Mucosa of gallbladder (tissue), 1 donor: ENCODE results near the gene UBAP2L. TPM values are rescaled to one million over a fixed set of nuclear protein-coding genes. Genes with fewer than 3 reads are reported as not detected.
"Not testable (repeated sequence)": the region's sequence is repeated elsewhere in the genome, so short reads cannot be mapped to it uniquely, and the experiment has no call there.

Experiments
- DNase-seq: peaks from one replicate; pipeline ENCODE4 v3.0.0-alpha.2; 2020; ENCODE audit warnings: low spot score
- total RNA-seq: library from RNA; stranded (reverse); gene quantifications from one replicate; pipeline ENCODE4 v1.2.1, GENCODE V29; 2021
- donor health status: DM: no; HTN: no; CAD: no.

UBAP2L gene
- total RNA-seq, 1 donor from 2014 or later: 118 TPM

DNA sequence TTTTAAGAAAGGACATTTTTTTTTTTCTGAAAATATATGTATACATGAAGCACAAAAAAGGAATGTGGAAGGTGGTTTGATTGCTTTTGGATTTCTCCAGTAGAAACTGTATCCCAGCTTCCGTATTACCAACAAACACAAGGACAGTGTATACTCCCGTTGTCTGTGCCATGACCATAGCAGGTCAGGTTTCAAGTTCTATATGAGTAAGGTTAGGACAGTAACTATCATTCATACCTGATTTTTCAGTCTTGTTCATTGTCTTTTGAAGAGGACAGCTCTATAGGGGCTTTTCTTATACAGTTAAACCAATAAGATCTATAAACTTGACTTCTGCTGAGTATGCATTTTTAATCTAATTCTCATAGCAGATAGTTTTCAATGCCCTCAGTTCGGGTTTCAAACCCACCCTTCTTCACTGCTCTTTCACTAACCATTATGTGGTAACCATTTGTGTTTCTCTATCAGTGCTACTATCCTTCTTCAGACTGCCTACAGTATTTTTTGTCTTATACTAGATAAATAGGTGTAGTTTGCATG, 19.6 kb downstream of the UBAP2L start:
- DNase-seq: no peak

DNA sequence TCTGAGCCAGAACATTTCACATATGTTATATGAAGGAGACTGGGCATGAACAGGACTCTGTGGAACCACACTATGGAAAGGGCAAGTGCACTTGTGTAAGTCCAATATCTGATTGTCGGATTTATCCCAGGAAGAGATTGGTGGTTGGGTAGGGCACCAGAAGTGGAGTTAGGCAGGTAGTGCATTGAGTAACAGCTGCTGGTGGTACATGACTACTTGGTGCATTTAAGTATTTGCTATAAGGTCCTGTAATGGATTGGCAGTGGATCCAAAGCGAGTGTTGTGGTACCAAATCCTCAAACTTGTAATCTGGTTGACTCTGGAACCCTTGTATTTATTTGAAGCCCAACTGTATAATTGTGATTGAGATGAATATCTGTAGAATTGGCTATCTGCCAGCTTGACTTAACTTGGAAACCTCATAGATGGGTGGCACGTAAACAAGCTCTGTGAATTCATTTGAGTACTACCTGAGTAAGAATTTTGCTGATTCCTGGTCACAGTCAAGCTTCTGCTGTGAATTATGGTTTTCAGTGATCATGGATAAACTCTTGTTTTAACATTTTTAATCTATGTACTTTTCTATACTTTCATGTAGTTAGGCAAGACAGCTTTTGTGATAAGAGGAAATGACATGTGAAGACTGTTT, 21.1 kb downstream of the UBAP2L start:
- DNase-seq: no peak

DNA sequence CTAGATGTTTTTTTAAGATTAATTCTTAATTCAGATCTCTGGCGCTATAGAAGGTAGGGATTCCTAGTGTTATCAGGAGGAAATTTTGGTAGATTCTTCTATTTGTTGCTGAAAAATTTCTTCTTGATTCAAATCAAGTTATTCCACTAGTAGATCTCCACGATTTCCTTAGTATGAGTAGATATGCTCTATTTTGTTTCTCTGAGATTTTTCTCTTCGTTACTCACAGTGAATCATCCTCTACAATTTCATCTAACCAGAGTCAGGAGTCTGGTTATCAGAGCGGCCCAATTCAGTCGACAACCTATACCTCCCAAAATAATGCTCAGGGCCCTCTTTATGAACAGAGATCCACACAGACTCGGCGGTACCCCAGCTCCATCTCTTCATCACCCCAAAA, 32.9 kb downstream of the UBAP2L start:
- no peak for DNase-seq

DNA sequence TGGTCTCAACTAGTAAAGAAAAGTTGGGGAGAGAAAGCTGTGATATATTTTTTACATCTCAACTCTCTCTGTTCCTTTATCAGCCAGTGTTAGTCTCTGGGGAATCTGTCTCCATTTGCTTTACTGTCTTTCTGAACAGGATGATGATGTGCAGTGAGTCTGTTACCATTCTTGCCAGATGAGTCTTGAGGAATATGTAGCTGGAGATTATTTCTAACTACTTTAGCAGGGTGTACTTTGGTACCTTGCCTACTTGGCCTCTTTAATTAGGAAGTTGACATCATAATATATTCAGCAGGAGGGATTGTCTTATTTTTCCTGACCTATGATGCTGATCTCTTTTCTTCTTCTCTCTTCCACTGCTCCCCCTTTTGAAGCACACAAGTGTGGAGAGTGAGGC, 35.9 kb downstream of the UBAP2L start:
- no peak for DNase-seq

DNA sequence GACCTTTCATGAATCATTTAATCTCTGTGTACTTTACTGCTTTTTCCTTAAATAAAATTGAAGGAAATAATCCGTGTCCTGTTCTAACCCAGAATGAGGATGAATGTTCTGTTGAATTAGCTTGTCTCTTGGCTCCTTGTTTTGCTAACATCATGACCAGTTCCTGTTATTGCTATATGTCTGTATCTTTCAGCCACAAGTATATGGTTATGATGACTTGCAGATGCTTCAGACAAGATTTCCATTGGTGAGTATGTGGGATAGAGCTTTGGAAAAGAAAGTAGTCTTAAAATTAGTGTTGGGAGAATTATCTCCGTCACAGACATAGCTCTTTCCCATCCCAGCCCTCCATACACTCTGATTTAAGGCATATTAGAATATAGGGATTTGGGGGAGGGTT, 38.0 kb downstream of the UBAP2L start:
- DNase-seq: no peak

DNA sequence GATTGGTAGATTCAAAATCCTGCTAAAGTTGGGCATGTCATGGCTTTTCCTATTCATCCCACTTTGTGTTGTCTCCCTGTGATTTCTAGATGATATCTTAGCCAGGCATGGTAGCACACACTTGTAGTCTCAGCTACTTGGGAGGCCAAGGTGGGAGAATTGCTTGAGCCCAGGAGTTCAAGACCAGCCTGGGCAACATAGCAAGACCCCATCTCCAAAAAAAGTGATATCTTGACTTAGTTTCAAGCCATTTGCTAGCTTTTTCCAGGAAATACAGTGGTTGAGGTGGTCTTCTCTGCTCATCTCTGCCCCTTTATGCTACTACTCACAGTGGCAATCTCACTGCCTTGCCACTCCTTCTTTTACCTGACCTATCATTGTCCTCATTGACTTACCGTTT, 39.4 kb downstream of the UBAP2L start:
- no peak for DNase-seq

DNA sequence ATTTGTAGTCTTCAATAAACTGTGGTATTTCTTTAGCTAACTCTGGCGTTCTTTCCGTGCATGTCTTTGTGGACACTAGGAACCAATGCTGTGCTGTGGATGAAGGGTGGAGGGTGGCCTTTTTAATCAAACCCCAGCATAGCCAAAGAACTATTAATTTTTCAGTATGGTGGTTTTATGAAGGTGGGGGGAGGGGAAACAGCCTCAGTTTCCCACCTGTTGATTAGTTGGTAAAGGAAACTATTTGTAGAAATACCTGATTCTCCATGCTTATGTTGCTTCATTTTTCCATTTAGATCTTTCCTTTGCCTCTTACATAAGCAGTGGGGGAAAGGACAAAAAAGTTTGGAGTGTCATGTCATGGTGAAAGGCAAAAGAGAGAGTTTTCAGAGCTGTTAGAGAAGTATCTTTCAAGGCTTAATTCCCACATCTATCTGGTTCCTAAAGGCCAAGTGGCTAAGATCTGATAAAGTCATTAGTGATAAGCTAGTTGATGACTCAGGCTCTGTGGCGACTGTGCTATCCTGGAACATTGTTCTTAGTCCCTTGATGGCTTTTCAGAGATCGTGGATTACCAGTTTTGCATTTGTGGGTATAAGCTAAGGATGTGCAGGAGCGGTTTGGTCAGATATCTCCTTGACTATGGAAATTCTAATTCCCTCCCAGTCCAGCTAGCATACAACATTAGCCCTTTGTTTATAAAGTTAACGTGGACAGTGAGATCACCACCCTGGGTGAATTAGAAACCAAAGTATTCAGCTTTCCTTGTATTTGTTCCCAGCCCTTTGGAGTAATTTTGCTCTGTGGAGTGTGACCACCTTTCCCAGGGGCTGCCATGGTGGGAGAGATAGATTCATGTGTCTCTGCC, 42.9 kb downstream of the UBAP2L start:
- DNase-seq: no peak

DNA sequence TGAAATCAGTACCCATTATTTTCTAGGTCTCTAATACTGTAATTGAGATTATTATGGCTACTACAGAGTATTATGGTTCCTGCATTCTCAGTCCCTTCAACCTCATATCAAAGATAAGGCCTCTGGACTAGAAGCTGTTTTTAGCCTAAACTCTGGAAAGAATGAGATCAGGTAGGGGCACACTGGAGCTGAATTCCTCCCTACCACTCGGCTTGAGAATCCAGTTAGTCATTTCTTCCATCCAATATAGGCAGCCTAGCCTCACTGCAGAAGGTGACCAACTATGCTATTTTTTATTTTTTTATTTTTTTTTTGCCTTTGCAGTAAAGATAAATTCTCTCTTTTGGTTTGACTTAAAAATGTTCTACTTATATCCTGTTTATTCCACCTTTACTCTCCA, 43.7 kb downstream of the UBAP2L start:
- DNase-seq: no peak

DNA sequence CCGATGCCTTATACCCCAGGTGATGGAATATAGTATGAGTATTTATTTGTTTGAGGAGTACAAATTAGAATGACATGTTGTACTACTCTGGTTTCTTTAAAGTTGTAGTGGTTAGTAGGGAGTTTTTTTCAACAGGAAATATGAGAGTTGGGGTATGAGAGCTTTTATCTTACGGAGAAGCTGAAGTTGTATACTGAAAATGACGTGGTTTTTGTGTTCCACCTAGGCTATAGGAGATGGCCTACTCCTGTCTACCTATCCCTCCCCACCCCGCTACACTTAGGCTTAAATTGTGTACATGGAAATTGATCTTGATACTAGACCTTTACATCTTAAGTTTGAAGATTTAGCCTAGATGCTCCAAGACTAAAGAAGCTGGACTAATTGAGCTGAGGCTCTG, 44.8 kb downstream of the UBAP2L start:
- DNase-seq: no peak

DNA sequence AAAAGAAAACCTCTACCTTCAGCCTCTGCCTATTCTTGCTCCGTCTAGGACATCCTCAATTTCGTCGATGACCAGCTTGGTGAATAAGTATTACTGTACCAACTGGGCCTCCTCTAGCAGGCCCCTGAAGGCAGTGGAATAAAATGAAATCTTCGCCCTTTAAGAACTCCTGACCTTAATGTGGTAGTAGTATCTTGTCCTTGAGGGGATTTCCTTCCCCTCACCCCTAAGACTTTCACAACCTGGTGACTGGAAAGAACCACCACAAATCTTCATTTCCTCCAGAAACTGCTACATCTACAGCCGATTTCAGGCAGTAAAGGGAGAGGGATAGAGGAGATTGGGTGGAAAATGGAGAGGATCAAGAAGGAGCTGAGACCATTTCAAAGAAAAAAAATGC, 50.1 kb downstream of the UBAP2L start:
- no peak for DNase-seq

DNA sequence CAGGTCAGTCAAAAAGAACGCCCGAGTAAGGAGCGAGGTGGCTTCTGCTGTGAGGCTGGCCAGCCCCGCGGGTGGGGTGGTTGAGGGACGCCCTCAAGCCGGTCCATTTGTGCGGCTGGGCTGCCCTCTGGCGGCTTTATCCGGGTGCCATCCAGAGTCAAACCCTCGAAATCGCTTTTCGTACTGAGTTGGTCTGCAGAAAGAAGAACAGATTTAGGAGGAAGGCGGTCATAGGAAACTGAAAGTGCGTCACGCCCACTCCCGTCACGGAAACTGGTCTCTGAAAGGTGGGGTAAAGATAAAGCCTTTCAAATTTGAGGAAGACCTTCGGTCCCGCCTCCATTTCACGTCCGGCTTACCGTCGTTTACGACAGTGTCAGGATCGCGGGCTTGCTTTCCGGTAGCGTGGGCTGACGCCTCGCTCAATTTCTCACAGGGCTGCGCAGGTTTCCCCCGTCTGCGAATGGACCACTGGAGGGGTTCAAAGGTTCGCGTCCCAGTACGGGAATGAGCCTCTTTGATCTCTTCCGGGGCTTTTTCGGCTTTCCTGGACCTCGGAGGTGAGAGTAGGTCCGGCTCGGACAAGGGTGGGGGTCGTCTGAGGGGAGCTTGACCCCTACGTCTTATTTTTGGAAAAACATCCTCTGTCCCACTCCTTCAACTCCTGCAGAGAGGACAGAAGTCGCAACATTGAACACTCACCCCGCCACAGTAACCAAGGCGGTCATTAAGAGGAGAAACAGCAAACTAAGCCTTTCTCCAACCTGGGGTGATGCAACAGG, 51.7 kb downstream of the UBAP2L start, which contains the start of gene HAX1:
Gene HAX1, plus strand, starts transcription at position 413 of the 782 bp plus-strand sequence. Its CDS starts 95 bp downstream, at position 508.
- peak; percentile 97 for DNase-seq

DNA sequence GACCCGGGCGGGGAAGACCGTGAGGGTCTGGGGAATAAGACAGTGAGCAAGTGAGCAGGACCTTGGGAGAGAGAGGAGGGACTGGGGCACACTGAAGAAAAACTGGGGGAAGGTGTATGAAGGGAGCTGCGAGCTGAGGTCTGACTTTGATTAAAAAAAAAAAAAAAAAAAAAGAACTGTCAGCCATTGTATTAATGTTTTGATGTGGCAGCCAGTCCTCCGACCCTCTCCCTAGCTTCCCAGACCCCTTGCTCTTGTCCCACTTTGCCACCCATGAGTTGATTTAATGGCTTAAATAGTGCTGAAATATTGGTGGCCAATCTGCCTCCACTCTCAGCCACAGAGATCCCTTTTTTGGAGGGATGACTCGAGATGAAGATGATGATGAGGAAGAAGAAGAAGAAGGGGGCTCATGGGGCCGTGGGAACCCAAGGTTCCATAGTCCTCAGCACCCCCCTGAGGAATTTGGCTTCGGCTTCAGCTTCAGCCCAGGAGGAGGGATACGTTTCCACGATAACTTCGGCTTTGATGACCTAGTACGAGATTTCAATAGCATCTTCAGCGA, 52.3 kb downstream of the UBAP2L start:
- DNase-seq: no peak

DNA sequence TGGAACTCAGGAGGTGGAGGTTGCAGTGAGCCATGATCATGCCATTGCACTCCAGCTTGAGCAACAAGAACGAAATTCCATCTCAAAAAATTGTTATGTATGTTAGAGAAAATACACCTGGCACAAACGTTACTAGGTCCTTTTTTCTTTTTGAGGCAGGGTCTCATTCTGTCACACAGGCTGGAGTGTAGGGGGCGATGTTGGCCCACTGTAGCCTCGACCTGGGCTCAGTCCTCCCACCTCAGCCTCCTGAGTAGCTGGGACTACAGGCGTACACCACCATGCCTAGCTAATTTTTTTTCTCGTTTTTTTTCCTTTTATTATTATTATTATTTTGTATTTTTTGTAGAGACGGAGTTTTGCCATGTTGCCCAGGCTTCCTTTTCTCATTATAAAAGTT, 56.0 kb downstream of the UBAP2L start:
- no peak for DNase-seq

DNA sequence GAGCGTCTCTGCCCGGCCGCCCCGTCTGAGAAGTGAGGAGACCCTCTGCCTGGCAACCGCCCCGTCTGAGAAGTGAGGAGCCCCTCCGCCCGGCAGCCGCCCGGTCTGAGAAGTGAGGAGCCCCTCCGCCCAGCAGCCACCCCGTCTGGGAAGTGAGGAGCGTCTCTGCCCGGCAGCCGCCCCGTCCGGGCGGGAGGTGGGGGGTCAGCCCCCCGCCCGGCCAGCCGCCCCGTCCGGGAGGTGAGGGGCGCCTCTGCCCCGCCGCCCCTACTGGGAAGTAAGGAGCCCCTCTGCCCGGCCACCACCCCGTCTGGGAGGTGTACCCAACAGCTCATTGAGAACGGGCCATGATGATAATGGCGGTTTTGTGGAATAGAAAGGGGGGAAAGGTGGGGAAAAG, 66.8 kb downstream of the UBAP2L start:
- DNase-seq: not testable (repeated sequence)

DNA sequence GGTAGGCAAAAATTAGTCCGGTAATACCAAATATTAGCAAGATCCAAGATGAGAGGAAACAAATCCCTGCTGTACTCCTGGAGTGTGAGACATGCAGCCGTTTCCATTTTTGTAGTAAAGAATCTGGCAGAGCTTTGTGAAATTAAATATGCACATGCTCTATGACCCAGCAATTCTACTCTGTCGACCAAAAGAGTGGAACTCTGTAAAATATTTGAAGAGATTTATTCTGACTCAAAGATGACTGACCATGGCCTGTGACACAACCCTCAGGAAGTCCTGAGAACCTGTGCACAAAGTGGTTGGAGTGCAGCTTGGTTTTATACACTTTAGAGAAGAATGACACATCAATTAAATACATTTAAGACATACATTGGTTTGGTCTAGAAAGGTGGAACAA, 67.9 kb downstream of the UBAP2L start:
- no peak for DNase-seq

DNA sequence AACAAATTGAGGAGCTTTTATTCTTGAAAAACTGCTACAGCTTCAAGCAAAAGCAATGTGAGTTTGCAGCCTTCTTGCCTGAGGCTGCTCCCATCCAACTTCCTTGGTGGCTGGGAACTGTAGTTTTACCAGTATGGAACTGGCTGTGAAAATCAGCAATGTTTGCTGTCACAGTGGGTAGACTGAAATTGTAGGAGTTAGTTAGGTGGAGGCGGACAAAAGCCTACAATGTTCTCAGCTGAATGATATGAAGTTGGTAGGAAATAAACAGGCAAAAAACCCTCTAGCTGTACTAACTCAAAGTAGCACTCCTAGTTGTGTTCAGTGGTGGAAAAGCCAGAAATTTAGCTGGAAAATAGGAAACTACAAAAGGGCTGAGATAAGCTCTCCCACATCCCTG, 70.2 kb downstream of the UBAP2L start:
- no peak for DNase-seq

DNA sequence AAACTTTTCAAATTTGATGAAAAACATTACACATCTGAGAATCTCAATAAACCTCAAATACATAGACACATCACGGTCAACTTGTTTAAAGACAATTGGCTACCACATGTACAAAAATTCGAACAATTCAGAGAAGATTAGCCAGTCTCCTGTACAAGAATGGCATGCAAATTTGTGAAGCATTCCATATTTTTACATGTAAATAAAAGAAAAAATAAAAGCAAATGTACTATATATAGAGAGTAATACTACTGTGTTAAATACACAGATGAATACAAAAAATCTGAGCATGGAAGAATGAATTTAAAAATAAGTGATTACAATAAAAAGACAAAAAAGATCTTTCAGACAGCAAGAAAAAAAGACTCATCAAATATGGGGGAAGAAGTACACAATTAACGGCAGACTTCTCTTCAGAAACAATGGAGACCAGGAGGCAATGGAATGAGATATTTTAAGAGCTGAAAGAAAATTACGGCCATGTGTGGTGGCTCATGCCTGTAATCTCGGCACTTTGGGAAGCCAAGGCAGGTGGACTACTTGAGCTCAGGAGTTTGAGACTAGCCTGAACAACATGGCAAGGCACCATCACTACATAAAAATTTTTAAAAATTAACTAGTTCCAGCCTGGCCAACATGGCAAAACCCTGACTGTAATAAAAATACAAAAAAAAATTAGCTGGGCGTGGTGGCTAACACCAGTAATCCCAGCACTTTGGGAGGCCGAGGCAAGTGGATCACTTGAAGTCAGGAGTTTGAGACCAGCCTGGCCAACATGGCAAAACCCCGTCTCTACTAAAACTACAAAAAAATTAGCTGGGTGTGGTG, 74.9 kb downstream of the UBAP2L start:
- DNase-seq: no peak

DNA sequence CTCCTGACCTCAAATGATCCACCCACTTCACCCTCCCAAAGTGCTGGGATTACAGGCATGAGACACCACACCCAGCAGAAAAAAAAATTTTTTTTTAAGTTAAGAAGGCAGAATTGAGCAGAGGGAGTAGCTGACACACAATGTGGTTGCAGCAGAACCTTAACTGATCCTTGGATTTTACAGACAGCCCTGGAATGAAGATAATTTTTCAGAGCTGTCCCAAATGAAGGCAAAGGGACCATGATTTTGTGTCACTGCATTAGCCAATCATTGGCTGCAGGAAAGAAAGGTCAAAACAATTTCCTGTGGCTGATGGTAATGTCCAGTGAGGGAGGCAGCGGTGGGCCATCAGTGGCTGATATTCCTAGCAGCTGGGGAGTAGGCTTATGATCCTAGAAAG, 80.8 kb downstream of the UBAP2L start:
- no peak for DNase-seq

DNA sequence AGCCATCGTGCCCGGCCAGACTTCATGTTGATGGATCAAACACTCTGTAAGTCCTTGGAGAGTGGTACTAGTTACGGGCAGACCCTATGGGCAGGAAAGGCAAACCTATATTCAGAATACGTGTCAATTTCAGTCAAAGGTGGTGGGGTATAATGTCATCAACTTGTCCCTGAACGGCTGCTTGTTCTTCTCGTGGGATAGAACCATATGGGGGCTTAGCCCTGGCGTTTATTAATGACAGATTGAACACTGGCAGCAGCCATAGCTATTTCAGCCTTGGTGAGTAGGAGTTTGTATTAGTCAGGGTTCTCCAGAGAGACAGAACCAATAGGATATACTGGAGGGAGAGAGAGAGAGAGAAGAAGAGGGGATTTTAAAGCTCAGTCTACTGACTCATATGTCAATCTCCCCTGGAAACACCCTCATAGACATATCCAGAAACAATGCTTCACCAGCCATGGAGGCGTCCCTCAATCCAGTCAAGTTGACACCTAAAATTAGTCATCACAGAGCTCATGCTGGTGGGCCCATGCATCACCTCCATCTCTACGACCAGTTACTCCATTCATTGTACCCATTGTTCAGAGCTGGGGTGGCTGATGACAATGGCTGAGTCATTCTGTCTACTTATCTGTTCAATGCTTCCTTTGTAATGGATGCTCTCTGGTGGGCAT, 84.0 kb downstream of the UBAP2L start:
- no peak for DNase-seq

DNA sequence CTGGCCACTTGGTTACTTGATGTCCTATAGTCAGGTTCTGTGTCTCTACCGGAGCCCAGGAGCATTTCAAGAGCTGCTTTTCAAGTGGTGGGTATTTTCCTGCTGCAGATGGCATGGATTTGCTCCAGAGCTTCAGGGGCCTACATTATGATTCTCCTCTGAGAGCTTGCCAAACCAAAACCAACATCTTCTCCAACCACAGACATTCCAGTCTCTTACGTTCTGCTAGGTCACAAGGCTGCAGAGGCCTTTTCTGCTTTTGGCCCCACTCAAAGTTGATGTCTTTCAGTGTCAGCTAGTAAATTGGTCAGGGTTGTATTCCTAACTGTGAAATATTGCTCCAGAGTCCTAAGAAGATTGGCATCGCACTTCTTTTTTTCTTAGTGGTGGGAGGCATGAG, 85.4 kb downstream of the UBAP2L start:
- DNase-seq: no peak
